Sigmoid colon (tissue), 7 donors: Measurements from ENCODE around the gene ZNF576. TPM values are rescaled to one million over a fixed set of nuclear protein-coding genes. Genes with fewer than 3 reads are reported as not detected.
A peak's percentile ranks its signal among the peaks of the same experiment; 100 is the strongest.

Experiments
- DNase-seq: peaks from one replicate; pipeline ENCODE4 v3.0.0-alpha.2; 2019
- H3K27ac ChIP-seq, 4 donors: fragments of 200-600 bp; sonication (generic); one replicate each; pipeline ENCODE4 v1.5.1; 2016 to 2019; ENCODE audit warnings: mild to moderate bottlenecking in 1 of 4
- H3K27me3 ChIP-seq, 3 donors: fragments of 200-600 bp; sonication (generic); one replicate each; pipeline ENCODE4 v1.5.1; 2019; ENCODE audit warnings: mild to moderate bottlenecking in 1 of 3
- H3K36me3 ChIP-seq, 4 donors: fragments of 200-600 bp; sonication (generic); one replicate each; pipeline ENCODE4 v1.5.1; 2016 to 2019
- H3K4me1 ChIP-seq, 4 donors: fragments of 200-600 bp; sonication (generic); one replicate each; pipeline ENCODE4 v1.5.1; 2017 to 2019
- H3K4me3 ChIP-seq, 4 donors: fragments of 200-600 bp; sonication (generic); one replicate each; pipeline ENCODE4 v1.5.1; 2017 to 2019; ENCODE audit warnings: mild to moderate bottlenecking in 2 of 4, moderate library complexity in 1 of 4
- H3K9me3 ChIP-seq, 4 donors: fragments of 200-600 bp in 3 of 4; sonication (generic) in 3 of 4; one replicate each; pipeline versions ENCODE4 v1.5.1 to v1.6.1; 2013 to 2019
- CTCF ChIP-seq, 4 experiments: fragments of 450-650 bp in 3 of 4; fragments of 200-600 bp in 1 of 4; IDR thresholded peaks; one replicate each; pipeline ENCODE4 v1.5.1; 2016 to 2019; ENCODE audit warnings: antibody characterized with exemption in 4 of 4, mild to moderate bottlenecking in 3 of 4, moderate library complexity in 2 of 4
- EP300 ChIP-seq, 4 donors: sonication (generic); formaldehyde crosslinking; IDR thresholded peaks; one replicate each; pipeline ENCODE4 v1.6.1; 2017; ENCODE audit warnings: antibody characterized with exemption in 4 of 4
- POLR2A ChIP-seq, 2 donors: fragments of 450-650 bp; IDR thresholded peaks; one replicate each; pipeline ENCODE4 v1.6.1; 2016; ENCODE audit warnings: antibody characterized with exemption in 2 of 2, mild to moderate bottlenecking in 2 of 2, moderate library complexity in 2 of 2
- POLR2AphosphoS5 ChIP-seq, 4 donors: sonication (generic); formaldehyde crosslinking; IDR thresholded peaks; one replicate each; pipeline ENCODE4 v1.6.1; 2017; ENCODE audit warnings: antibody characterized with exemption in 4 of 4
- WGBS, 2 donors: extraction: QIAGEN DNeasy Blood & Tissue Kit; methylation state at CpG; one replicate each; pipeline ENCODE4 v1.1.7; 2013; 5-methylcytosine and 5-hydroxymethylcytosine counted together
- intact Hi-C: fragments of 100-400 bp; cut with DNase I; formaldehyde crosslinking; loops from one replicate; pipeline ENCODE4 v1.15.1; 2023
- polyA plus RNA-seq, 3 donors: library from polyadenylated mRNA; stranded (reverse); fragments of 200-250 nt; gene quantifications; one replicate each; pipeline ENCODE4 v1.2.3, GENCODE V29; 2013
- total RNA-seq, 4 donors: library from RNA; depleted of rRNA; stranded (reverse); fragments of >200 nt; gene quantifications; one replicate each; pipeline ENCODE4 v1.1.0, GENCODE V29; 2016
- donor health status: healthy with polysubstance abuse.
- donor health status: Bipolar disorder and iron deficiency.
- donor health status: healthy.

ZNF576 gene
- total and polyA plus RNA-seq, 7 donors, result 12.1 to 23.3 (median 16.1) TPM

DNA sequence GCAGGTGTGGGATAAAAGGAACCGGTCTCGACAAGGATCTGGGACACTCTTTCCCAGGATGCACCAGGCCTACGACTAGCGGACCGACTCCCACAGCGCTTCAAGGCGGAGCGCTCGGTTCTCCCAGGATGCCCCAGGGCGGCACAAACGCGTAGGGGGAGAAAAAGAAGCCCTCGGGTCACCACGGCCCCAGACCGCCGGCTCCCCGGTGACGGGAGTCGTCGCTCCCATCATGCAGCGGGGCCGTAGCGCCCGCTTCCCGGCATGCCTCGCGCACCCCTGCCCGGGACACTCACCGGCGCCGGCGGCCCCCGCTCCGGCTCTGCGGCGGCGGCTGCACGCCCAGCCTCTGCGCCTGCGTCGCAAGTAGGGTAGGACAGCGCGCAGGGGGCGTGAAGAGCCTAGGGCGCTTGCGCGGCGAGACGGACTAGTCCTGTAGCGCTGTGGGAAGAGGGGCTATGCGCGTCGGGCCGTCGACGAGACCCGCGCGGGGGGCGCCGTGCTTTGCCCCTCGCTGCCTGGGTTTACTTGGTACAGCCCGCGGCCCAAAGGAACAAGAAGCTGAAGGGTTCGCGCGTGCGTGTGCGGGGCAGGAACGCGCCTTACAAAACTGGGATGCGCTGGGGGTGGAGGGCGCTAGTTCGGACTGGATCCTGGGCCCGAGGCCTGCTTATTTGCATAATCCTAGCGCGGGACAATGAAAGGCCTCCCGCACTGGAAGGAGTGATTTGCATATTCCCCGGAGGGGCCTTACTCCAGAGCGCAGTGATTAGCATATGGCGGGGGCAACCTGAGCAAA is 23.1 kb downstream of the ZNF576 start, which contains the start of gene ZNF428:
Gene ZNF428, minus strand, starts transcription at position 368 of the 799 bp plus-strand sequence. CDS start 5,325 bp downstream, outside the sequence.
- Histone ChIP-seq H3K36me3 (no peaks in the 10 kb centered on the region), H3K9me3 (no peaks in the 10 kb centered on the region), H3K27ac (peak within 1 kb of the TSS; percentile 91 to 98 (median 98)), H3K4me3 (peak within 1 kb of the TSS; percentile 65 to 88 (median 71)), H3K27me3 (no peaks in the 10 kb centered on the region), H3K4me1 (peaks cover 0 to 29% (median 17%) of the 10 kb centered on the region in 4 donors)
- peak; percentile 93 for DNase-seq
- 0% methylated on average over 81 of the region's 81 CpGs for WGBS, 2 donors
- intact Hi-C loops, result loop anchor here (1.0 kb wide), 1 partner anchor 23 kb away; the partner anchor contains the start of genes IRGQ and ZNF576
- TF ChIP-seq EP300 (IDR thresholded peaks at IDR 0.05) (no peak), POLR2AphosphoS5 (IDR thresholded peaks at IDR 0.05) (peak; percentile 50 to 90 (median 83)), CTCF (IDR thresholded peaks at IDR 0.05) (no peak), POLR2A (IDR thresholded peaks at IDR 0.05) (peak; percentile 47 to 58)

GRCh38 chr19:43620061-43621001 is 23.9 kb downstream of the ZNF576 start:
- WGBS, 2 donors, result 45 to 47% methylated on average over 23 of the region's 23 CpGs
- Histone ChIP-seq H3K4me1 (peaks cover 0 to 24% (median 17%) of the 10 kb centered on the region in 4 donors), H3K36me3 (peaks cover 0 to under 1% (median 0%) of the 10 kb centered on the region in 4 donors), H3K4me3 (peak overlapping the region; percentile 65 to 88 (median 71)), H3K27ac (peak overlapping the region; percentile 91 to 98 (median 98)), H3K27me3 (no peaks in the 10 kb centered on the region), H3K9me3 (no peaks in the 10 kb centered on the region)
- no peak for DNase-seq
- intact Hi-C loops, result no loop called here
- no peak for TF ChIP-seq POLR2A (IDR thresholded peaks at IDR 0.05)
- TF ChIP-seq EP300 (IDR thresholded peaks at IDR 0.05), result no peak
- TF ChIP-seq CTCF (IDR thresholded peaks at IDR 0.05), result no peak
- TF ChIP-seq POLR2AphosphoS5 (IDR thresholded peaks at IDR 0.05), result no peak

DNA sequence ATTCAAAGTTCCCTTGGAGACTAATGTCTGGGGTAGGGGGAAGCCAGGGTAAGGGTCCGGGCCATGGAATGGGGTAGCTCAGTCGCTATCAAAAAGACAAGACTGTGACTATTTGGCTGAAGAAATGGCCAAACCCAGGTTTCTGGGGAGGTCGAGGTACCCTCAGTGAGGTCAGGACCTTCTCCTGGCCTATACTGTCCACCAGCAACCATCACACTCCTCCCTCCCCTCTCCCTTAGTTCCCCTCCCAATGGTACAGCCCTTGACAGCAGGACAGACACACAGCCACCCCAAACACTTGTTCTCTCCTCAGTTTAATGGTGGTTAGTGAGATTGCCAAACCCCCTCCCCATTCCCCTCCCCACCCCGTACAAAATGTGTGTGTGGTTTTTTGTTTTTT is 25.7 kb downstream of the ZNF576 start:
- H3K27ac ChIP-seq, result no peak overlapping the region
- no peaks in the 10 kb centered on the region for H3K27me3 ChIP-seq
- peaks cover 0 to 13% (median 0%) of the 10 kb centered on the region in 4 donors for H3K36me3 ChIP-seq
- no peak for TF ChIP-seq CTCF (IDR thresholded peaks at IDR 0.05)
- TF ChIP-seq POLR2A (IDR thresholded peaks at IDR 0.05), result no peak
- no peak for TF ChIP-seq EP300 (IDR thresholded peaks at IDR 0.05)
- no peak for TF ChIP-seq POLR2AphosphoS5 (IDR thresholded peaks at IDR 0.05)
- intact Hi-C loops, result no loop called here
- H3K4me1 ChIP-seq, result peaks cover 0 to 23% (median 15%) of the 10 kb centered on the region in 4 donors
- no peaks in the 10 kb centered on the region for H3K9me3 ChIP-seq
- DNase-seq, result no peak
- H3K4me3 ChIP-seq, result no peak overlapping the region
- 50 to 82% methylated on average over 4 of the region's 4 CpGs for WGBS, 2 donors

DNA sequence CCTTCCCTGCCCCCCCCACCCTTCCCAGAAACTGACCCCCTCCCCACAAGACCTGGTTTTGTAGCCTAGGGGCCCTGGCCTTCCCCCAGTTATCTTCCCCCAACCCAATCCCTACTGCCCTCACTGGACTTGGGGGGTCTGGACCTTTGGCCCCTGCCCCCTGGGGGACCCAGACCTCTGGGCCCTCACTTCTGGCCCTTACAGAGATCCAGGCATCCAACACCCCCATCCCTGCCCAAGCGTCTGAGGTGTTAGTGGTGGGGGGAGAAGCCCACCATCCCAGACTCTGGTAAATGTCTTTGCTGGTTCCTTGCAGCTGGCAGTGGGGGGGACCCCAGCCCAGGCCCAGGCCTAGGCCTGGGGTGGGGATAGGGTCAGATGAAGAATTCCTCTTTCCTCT is 26.6 kb downstream of the ZNF576 start:
- Histone ChIP-seq H3K4me3 (no peak overlapping the region), H3K4me1 (peaks cover 0 to 23% (median 15%) of the 10 kb centered on the region in 4 donors), H3K27me3 (no peaks in the 10 kb centered on the region), H3K36me3 (peaks cover 0 to 14% (median 0%) of the 10 kb centered on the region in 4 donors), H3K27ac (no peak overlapping the region), H3K9me3 (no peaks in the 10 kb centered on the region)
- TF ChIP-seq POLR2A (IDR thresholded peaks at IDR 0.05) (no peak), POLR2AphosphoS5 (IDR thresholded peaks at IDR 0.05) (no peak), CTCF (IDR thresholded peaks at IDR 0.05) (no peak), EP300 (IDR thresholded peaks at IDR 0.05) (no peak)
- DNase-seq, result no peak
- intact Hi-C loops, result no loop called here
- WGBS, 2 donors, result 84 to 95% methylated on average over 1 of the region's 1 CpG
